ENCODE data around the gene FAM3D. TPM values are rescaled to one million over a fixed set of nuclear protein-coding genes. Genes with fewer than 3 reads are reported as not detected.
A peak's percentile ranks its signal among the peaks of the same experiment; 100 is the strongest.

FAM3D gene
- polyA plus RNA-seq, 1 donor (not counting 4 experiments of a cell fraction or from before 2014, with no cell fraction given), result not detected

GRCh38 chr3:58630076-58630709, 36.4 kb downstream of the FAM3D start:
- FAIRE-seq (peak; percentile 44), DNase-seq (ENCODE audit: low read depth, low spot score) (peak; percentile 35)
- TF ChIP-seq EZH2 (IDR thresholded peaks at IDR 0.05; ENCODE audit: low read length) (no peak), CTCF (optimal IDR thresholded peaks at IDR 0.05 in 1 of 3, IDR thresholded peaks at IDR 0.05 in 1 of 3, conservative IDR thresholded peaks at IDR 0.05 in 1 of 3; ENCODE audit: extremely low read depth in 1 of 3, insufficient read depth in 2 of 3, low read length in 3 of 3) (peak; percentile 86 to 90 (median 88))
- H3K4me2 ChIP-seq (ENCODE audit: control insufficient read depth, extremely low read depth, insufficient read depth, low read depth, low read length), result no peak overlapping the region
- no peaks in the 10 kb centered on the region for H4K20me1 ChIP-seq (ENCODE audit: control insufficient read depth, extremely low read depth, insufficient read depth, low read length)
- H3K27me3 ChIP-seq (ENCODE audit: control insufficient read depth, extremely low read depth, insufficient read depth, low read length), result peaks cover 23% of the 10 kb centered on the region
- no peaks in the 10 kb centered on the region for H3K9me1 ChIP-seq (ENCODE audit: control insufficient read depth, extremely low read depth, insufficient read depth, low read length)
- no peaks in the 10 kb centered on the region for H3K36me3 ChIP-seq (ENCODE audit: control insufficient read depth in 2 of 2, extremely low read depth in 1 of 2, insufficient read depth in 2 of 2, low read length in 2 of 2)
- no peak overlapping the region for H3K4me3 ChIP-seq (ENCODE audit: control insufficient read depth in 2 of 3, extremely low read depth in 1 of 3, insufficient read depth in 2 of 3, low read depth in 1 of 3, low read length in 3 of 3)
- no peaks in the 10 kb centered on the region for H3K9me3 ChIP-seq (ENCODE audit: control insufficient read depth, low read depth, low read length)
- no peak overlapping the region for H3K27ac ChIP-seq (ENCODE audit: control insufficient read depth, insufficient read depth, low read length)
- H3K79me2 ChIP-seq (ENCODE audit: control insufficient read depth, insufficient read depth, low read length), result no peaks in the 10 kb centered on the region
- H2AFZ ChIP-seq (ENCODE audit: control insufficient read depth, low read length), result no peak overlapping the region
- no peaks in the 10 kb centered on the region for H3K4me1 ChIP-seq (ENCODE audit: control insufficient read depth, extremely low read depth, insufficient read depth, low read length)
- no peak overlapping the region for H3K9ac ChIP-seq (ENCODE audit: control insufficient read depth, extremely low read depth, insufficient read depth, low read length)
- dilution Hi-C loops (cut with MboI; ENCODE audit: extremely low pct_ligation_motif_present, low sequenced_read_pairs), result no loop called here

- TF ChIP-seq EZH2 (IDR thresholded peaks at IDR 0.05; ENCODE audit: low read length) (no peak), CTCF (optimal IDR thresholded peaks at IDR 0.05 in 1 of 3, IDR thresholded peaks at IDR 0.05 in 1 of 3, conservative IDR thresholded peaks at IDR 0.05 in 1 of 3; ENCODE audit: extremely low read depth in 1 of 3, insufficient read depth in 2 of 3, low read length in 3 of 3) (no peak)
- Histone ChIP-seq H2AFZ (ENCODE audit: control insufficient read depth, low read length) (no peak overlapping the region), H3K9ac (ENCODE audit: control insufficient read depth, extremely low read depth, insufficient read depth, low read length) (no peak overlapping the region), H4K20me1 (ENCODE audit: control insufficient read depth, extremely low read depth, insufficient read depth, low read length) (no peaks in the 10 kb centered on the region), H3K4me2 (ENCODE audit: control insufficient read depth, extremely low read depth, insufficient read depth, low read depth, low read length) (no peak overlapping the region), H3K9me3 (ENCODE audit: control insufficient read depth, low read depth, low read length) (no peaks in the 10 kb centered on the region), H3K27me3 (ENCODE audit: control insufficient read depth, extremely low read depth, insufficient read depth, low read length) (peaks cover 23% of the 10 kb centered on the region), H3K27ac (ENCODE audit: control insufficient read depth, insufficient read depth, low read length) (no peak overlapping the region), H3K36me3 (ENCODE audit: control insufficient read depth in 2 of 2, extremely low read depth in 1 of 2, insufficient read depth in 2 of 2, low read length in 2 of 2) (no peaks in the 10 kb centered on the region), H3K4me1 (ENCODE audit: control insufficient read depth, extremely low read depth, insufficient read depth, low read length) (no peaks in the 10 kb centered on the region), H3K4me3 (ENCODE audit: control insufficient read depth in 2 of 3, extremely low read depth in 1 of 3, insufficient read depth in 2 of 3, low read depth in 1 of 3, low read length in 3 of 3) (no peak overlapping the region), H3K79me2 (ENCODE audit: control insufficient read depth, insufficient read depth, low read length) (no peaks in the 10 kb centered on the region), H3K9me1 (ENCODE audit: control insufficient read depth, extremely low read depth, insufficient read depth, low read length) (no peaks in the 10 kb centered on the region)
- FAIRE-seq (no peak), DNase-seq (ENCODE audit: low read depth, low spot score) (no peak)
- dilution Hi-C loops (cut with MboI; ENCODE audit: extremely low pct_ligation_motif_present, low sequenced_read_pairs), result no loop called here
Observed at GRCh38 chr3:58629629-58630028, 36.9 kb downstream of the FAM3D start.

All from keratinocyte (primary cell).